ENCODE measurements around the gene ABL1. TPM values are rescaled to one million over a fixed set of nuclear protein-coding genes. Genes with fewer than 3 reads are reported as not detected.

The ABL1 gene
- total and polyA plus RNA-seq, 7 donors, result 15.5 to 41.0 (median 31.2) TPM

DNA sequence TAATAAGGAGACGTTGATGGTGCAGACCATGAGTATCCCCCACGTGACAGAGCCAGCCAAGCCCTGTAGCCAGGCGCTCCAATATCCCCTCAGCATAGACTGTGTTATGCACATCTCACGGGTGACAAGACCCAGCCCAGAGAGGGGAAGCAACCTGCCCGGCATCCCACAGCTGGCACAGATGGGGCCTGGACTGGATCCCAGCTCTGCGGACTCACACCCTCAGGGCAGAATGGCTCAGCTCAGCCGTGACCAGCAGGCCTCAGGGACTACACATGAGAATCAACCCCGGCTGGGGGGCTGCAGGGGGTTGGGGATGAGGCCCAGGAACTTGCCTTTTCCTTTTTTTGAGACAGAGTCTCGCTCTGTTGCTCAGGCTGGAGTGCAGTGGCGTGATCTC lies 92.3 kb downstream of the ABL1 start:
- Histone ChIP-seq H3K27me3 (ENCODE audit: insufficient read depth in 3 of 3, low read length in 2 of 3) (peaks cover 0 to 41% (median 16%) of the 10 kb centered on the region in 3 donors), H3K36me3 (ENCODE audit: insufficient read depth in 1 of 2, low read depth in 1 of 2) (no peaks in the 10 kb centered on the region), H3K4me1 (no peaks in the 10 kb centered on the region), H3K9me3 (no peaks in the 10 kb centered on the region), H3K4me3 (no peak overlapping the region), H3K27ac (no peak overlapping the region)
- DNase-seq, result no peak
- intact Hi-C loops (cut with DNase I), result no loop called here
- no peak for ATAC-seq
- 74 to 83% (median 82%) methylated on average over 8 to 10 of the region's 10 CpGs for WGBS, 3 donors
- TF ChIP-seq, protein P1, sequence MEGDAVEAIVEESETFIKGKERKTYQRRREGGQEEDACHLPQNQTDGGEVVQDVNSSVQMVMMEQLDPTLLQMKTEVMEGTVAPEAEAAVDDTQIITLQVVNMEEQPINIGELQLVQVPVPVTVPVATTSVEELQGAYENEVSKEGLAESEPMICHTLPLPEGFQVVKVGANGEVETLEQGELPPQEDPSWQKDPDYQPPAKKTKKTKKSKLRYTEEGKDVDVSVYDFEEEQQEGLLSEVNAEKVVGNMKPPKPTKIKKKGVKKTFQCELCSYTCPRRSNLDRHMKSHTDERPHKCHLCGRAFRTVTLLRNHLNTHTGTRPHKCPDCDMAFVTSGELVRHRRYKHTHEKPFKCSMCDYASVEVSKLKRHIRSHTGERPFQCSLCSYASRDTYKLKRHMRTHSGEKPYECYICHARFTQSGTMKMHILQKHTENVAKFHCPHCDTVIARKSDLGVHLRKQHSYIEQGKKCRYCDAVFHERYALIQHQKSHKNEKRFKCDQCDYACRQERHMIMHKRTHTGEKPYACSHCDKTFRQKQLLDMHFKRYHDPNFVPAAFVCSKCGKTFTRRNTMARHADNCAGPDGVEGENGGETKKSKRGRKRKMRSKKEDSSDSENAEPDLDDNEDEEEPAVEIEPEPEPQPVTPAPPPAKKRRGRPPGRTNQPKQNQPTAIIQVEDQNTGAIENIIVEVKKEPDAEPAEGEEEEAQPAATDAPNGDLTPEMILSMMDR (IDR thresholded peaks at IDR 0.05), result no peak

DNA sequence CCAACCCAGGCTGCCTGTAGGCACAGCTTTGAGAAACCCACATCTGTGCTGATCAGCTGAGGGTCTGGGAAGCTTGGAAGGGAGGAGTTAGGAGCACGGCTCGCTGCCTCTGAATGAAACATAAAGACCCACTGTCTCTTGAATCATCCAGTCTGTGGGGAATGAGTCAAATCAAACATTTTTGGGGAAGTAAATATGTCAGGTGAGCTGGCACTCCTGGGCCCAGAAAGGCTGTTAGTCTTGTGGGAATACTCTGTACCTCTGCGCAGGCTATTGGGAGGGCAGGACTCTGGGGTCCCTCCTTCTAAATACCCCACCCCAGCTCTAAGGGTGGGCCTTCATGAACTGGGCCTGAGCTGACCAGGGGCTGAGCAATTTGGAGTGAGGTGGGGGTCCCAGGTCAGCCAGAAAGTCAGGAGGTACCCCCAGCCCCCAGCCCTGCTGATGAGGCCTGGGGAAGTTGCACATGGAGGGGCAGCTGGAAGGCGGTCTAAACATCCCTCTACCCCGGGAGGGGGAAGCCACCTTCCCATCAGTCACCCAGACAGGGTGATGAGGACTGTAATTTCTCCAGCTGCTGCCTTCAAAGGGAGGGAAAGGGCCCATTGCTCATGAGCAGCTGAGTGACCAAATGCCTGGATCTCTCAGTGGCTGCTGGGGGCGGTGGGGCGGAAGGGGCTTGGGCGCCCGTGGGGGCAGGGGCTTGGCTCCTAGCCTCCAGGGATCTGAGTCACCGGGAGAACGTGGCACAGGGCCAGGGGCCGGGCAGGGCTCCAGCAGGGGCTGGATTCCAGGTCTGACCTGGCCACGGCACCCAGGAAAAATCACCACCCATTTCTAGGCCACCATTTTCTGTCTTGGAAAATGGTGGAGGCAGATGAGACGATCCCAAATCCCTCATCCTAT lies 93.2 kb downstream of the ABL1 start:
- TF ChIP-seq, protein P1 (IDR thresholded peaks at IDR 0.05), result no peak
- intact Hi-C loops (cut with DNase I), result no loop called here
- WGBS, 3 donors, result 50 to 57% (median 55%) methylated on average over 13 to 14 of the region's 14 CpGs
- ATAC-seq (no peak), DNase-seq (peak in 1 of 2 donors; percentile 48)
- H3K9me3 ChIP-seq, result no peaks in the 10 kb centered on the region
- no peak overlapping the region for H3K4me3 ChIP-seq
- H3K36me3 ChIP-seq (ENCODE audit: insufficient read depth in 1 of 2, low read depth in 1 of 2), result no peaks in the 10 kb centered on the region
- peaks cover 0 to 41% (median 19%) of the 10 kb centered on the region in 3 donors for H3K27me3 ChIP-seq (ENCODE audit: insufficient read depth in 3 of 3, low read length in 2 of 3)
- H3K27ac ChIP-seq, result no peak overlapping the region
- no peaks in the 10 kb centered on the region for H3K4me1 ChIP-seq

DNA sequence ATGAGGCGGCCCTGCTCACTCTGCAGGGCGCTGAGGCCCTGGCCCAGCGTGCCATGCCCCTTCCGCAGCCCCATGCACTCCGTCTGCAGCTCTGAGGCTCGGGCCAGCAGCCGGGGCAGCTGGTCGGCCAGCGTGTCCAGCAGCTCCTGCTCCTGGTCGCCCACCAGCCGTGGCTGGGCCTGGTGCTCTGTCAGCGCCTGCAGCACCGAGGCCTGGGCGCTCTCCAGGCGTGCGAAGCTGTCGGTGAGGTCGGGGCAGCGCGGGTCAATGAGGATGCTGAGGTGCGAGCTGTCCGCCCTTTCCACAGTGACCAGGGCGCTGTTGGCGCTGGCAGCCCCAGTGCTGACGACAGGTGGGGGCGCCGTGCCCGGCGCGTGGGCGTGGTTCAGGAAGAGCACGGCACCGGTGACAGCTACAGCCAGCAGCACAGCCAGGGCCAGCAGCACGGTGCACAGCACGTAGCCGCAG lies 94.6 kb downstream of the ABL1 start:
- peak in 1 of 2 donors; percentile 47 for DNase-seq

DNA sequence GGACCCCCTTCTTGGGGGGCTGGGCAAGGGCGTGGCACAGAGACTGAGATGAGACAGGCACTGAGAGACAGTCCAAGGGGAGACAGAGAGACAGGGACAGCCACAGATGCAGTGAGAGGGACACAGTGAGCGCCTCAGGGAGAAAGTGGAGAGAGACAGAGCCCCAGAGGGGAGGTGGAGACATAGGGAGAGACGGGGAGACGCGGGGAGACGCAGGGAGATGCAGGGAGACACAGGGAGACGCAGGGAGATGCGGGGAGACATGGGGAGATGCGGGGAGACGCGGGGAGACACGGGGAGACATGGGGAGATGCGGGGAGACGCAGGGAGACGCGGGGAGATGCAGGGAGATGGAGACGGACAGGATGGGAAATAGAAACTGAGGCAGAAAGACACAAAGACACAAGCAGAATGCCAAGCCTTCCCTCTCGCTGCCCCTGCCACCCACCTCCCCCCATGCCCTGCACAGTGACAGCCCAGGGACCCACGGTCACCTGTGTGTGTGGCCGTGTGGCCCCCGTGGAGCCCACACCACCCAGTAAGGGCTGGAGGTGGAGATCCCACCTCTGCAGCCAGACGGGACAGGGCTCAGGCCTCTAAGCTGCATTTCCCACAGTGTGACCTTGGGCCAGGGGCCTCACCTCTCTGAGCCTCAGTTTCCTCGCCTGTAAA lies 95.2 kb downstream of the ABL1 start:
- no peaks in the 10 kb centered on the region for H3K36me3 ChIP-seq (ENCODE audit: insufficient read depth in 1 of 2, low read depth in 1 of 2)
- TF ChIP-seq, protein P1 (IDR thresholded peaks at IDR 0.05), result no peak
- no peak overlapping the region for H3K27ac ChIP-seq
- H3K4me1 ChIP-seq, result no peaks in the 10 kb centered on the region
- intact Hi-C loops (cut with DNase I), result no loop called here
- H3K27me3 ChIP-seq (ENCODE audit: insufficient read depth in 3 of 3, low read length in 2 of 3), result peaks cover 0 to 48% (median 22%) of the 10 kb centered on the region in 3 donors
- ATAC-seq, result no peak
- WGBS, 3 donors, result 82 to 91% (median 88%) methylated on average over 23 of the region's 23 CpGs
- peak in 1 of 2 donors; percentile 39 for DNase-seq
- no peak overlapping the region for H3K4me3 ChIP-seq
- H3K9me3 ChIP-seq, result no peaks in the 10 kb centered on the region

More for the DNA sequence above, 94.6 kb downstream of the ABL1 start:
- Histone ChIP-seq H3K36me3 (ENCODE audit: insufficient read depth in 1 of 2, low read depth in 1 of 2) (no peaks in the 10 kb centered on the region), H3K9me3 (no peaks in the 10 kb centered on the region), H3K27ac (no peak overlapping the region), H3K4me3 (no peak overlapping the region), H3K27me3 (ENCODE audit: insufficient read depth in 3 of 3, low read length in 2 of 3) (peaks cover 0 to 43% (median 24%) of the 10 kb centered on the region in 3 donors), H3K4me1 (no peaks in the 10 kb centered on the region)
- TF ChIP-seq, protein P1 (IDR thresholded peaks at IDR 0.05), result no peak
- 75 to 79% (median 78%) methylated on average over 30 to 36 of the region's 36 CpGs for WGBS, 3 donors
- no peak for ATAC-seq
- intact Hi-C loops (cut with DNase I), result no loop called here
